Liver (tissue), 9 donors: Measurements from ENCODE around the gene SENP7. TPM values are rescaled to one million over a fixed set of nuclear protein-coding genes. Genes with fewer than 3 reads are reported as not detected.

Experiments used
- DNase-seq: peaks from one replicate; pipeline ENCODE4 v3.0.0-alpha.2; 2017; ENCODE audit warnings: low spot score
- H3K27ac ChIP-seq, 2 donors: one replicate each; pipeline ENCODE4 v1.7.0; 2013; ENCODE audit warnings: inconsistent platforms in 2 of 2, low read length in 2 of 2, control low read depth in 1 of 2, low read depth in 1 of 2, mild to moderate bottlenecking in 1 of 2
- H3K27me3 ChIP-seq, 4 donors: one replicate each; pipeline versions ENCODE4 v1.6.1 to v1.7.0; 2013; ENCODE audit warnings: low read length in 3 of 4, inconsistent platforms in 1 of 4, mild to moderate bottlenecking in 1 of 4, moderate library complexity in 1 of 4; ENCODE audit not compliant: control insufficient read depth in 4 of 4, insufficient read depth in 4 of 4
- H3K36me3 ChIP-seq, 4 donors: one replicate each; pipeline versions ENCODE4 v1.6.1 to v1.7.0; 2013; ENCODE audit warnings: low read length in 3 of 4, mild to moderate bottlenecking in 3 of 4, low read depth in 1 of 4, moderate library complexity in 1 of 4; ENCODE audit not compliant: control insufficient read depth in 4 of 4, insufficient read depth in 3 of 4
- H3K4me1 ChIP-seq, 4 donors: one replicate each; pipeline versions ENCODE4 v1.6.1 to v1.7.0; 2013; ENCODE audit warnings: low read length in 3 of 4, mild to moderate bottlenecking in 3 of 4, moderate library complexity in 1 of 4; ENCODE audit not compliant: control insufficient read depth in 4 of 4, insufficient read depth in 4 of 4
- H3K4me3 ChIP-seq, 3 donors: one replicate each; pipeline versions ENCODE4 v1.6.1 to v1.7.0; 2013; ENCODE audit warnings: low read length in 3 of 3, control low read depth in 1 of 3, low read depth in 1 of 3, mild to moderate bottlenecking in 1 of 3
- H3K9ac ChIP-seq, 2 donors: one replicate each; pipeline ENCODE4 v1.7.0; 2013; ENCODE audit warnings: low read length in 2 of 2, mild to moderate bottlenecking in 2 of 2, moderate library complexity in 2 of 2, control low read depth in 1 of 2, low read depth in 1 of 2
- H3K9me3 ChIP-seq, 4 donors: one replicate each; pipeline versions ENCODE4 v1.6.1 to v1.7.0; 2013; ENCODE audit warnings: low read length in 3 of 4; ENCODE audit not compliant: control insufficient read depth in 4 of 4
- ATF3 ChIP-seq: IDR thresholded peaks from 2 replicates; pipeline ENCODE4 v1.6.1; 2016; ENCODE audit warnings: antibody characterized with exemption
- CTCF ChIP-seq: fragments of 150-350 bp; IDR thresholded peaks from 2 replicates; pipeline ENCODE4 v1.5.1; 2017; ENCODE audit warnings: improper control_type of control experiment, low read depth, low read length; ENCODE audit not compliant: missing input control
- EGR1 ChIP-seq, 2 donors: IDR thresholded peaks; 2 replicates each; pipeline ENCODE4 v1.6.1; 2016 to 2018; ENCODE audit warnings: antibody characterized with exemption in 2 of 2, low read depth in 2 of 2
- FOXA1 ChIP-seq: IDR thresholded peaks from 2 replicates; pipeline ENCODE4 v1.6.1; 2016; ENCODE audit warnings: antibody characterized with exemption
- FOXA2 ChIP-seq: IDR thresholded peaks from 2 replicates; pipeline ENCODE4 v1.6.1; 2016; ENCODE audit warnings: antibody characterized with exemption
- GABPA ChIP-seq, 2 donors: IDR thresholded peaks in 1 of 2; conservative IDR thresholded peaks in 1 of 2; 2 replicates each; pipeline ENCODE4 v1.6.1; 2016; ENCODE audit warnings: antibody characterized with exemption in 2 of 2, mild to moderate bottlenecking in 1 of 2, moderate library complexity in 1 of 2
- HNF4A ChIP-seq, 2 donors: conservative IDR thresholded peaks; 2 replicates each; pipeline ENCODE4 v1.6.1; 2016; ENCODE audit warnings: antibody characterized with exemption in 2 of 2, mild to moderate bottlenecking in 2 of 2
- JUND ChIP-seq, 2 donors: IDR thresholded peaks; 2 replicates each; pipeline ENCODE4 v1.6.1; 2016; ENCODE audit warnings: antibody characterized with exemption in 2 of 2
- MAX ChIP-seq: IDR thresholded peaks from 2 replicates; pipeline ENCODE4 v1.6.1; 2016; ENCODE audit warnings: antibody characterized with exemption
- NR2F2 ChIP-seq: IDR thresholded peaks from 2 replicates; pipeline ENCODE4 v1.6.1; 2016; ENCODE audit warnings: antibody characterized with exemption
- RAD21 ChIP-seq, 2 donors: IDR thresholded peaks; 2 replicates each; pipeline ENCODE4 v1.6.1; 2016; ENCODE audit warnings: antibody characterized with exemption in 2 of 2, mild to moderate bottlenecking in 2 of 2
- REST ChIP-seq: IDR thresholded peaks from 2 replicates; pipeline ENCODE4 v1.6.1; 2016; ENCODE audit warnings: antibody characterized with exemption, mild to moderate bottlenecking
- RXRA ChIP-seq, 2 donors: IDR thresholded peaks; 2 replicates each; pipeline ENCODE4 v1.6.1; 2017 to 2018; ENCODE audit warnings: antibody characterized with exemption in 2 of 2, mild to moderate bottlenecking in 1 of 2
- SP1 ChIP-seq: IDR thresholded peaks from 2 replicates; pipeline ENCODE4 v1.6.1; 2018; ENCODE audit warnings: antibody characterized with exemption, mild to moderate bottlenecking
- TAF1 ChIP-seq: conservative IDR thresholded peaks from 2 replicates; pipeline ENCODE4 v1.6.1; 2016; ENCODE audit warnings: antibody characterized with exemption, mild to moderate bottlenecking
- YY1 ChIP-seq: IDR thresholded peaks from 2 replicates; pipeline ENCODE4 v1.6.1; 2016; ENCODE audit warnings: antibody characterized with exemption, mild to moderate bottlenecking
- ZBTB33 ChIP-seq: IDR thresholded peaks from 2 replicates; pipeline ENCODE4 v1.6.1; 2016; ENCODE audit warnings: antibody characterized with exemption
- whole genome bisulfite sequencing: extraction: QIAGEN DNeasy Blood & Tissue Kit; methylation state at CpG from one replicate; pipeline ENCODE4 v1.1.7; 2013; 5-methylcytosine and 5-hydroxymethylcytosine counted together
- polyA plus RNA-seq, 2 donors: library from polyadenylated mRNA; stranded (reverse) in 1 of 2; unstranded in 1 of 2; fragments of 200-250 nt in 1 of 2; fragments of >200 nt in 1 of 2; fragmentation: Nextera tagmentation in 1 of 2; extraction: Ambion mirVana in 1 of 2; gene quantifications; one replicate each; pipeline versions ENCODE4 v1.2.1 to v1.2.3, GENCODE V29; 2013 to 2015
- total RNA-seq, 2 donors: library from RNA; depleted of rRNA; stranded (reverse); fragments of >200 nt; gene quantifications; one replicate each; pipeline ENCODE4 v1.2.3, GENCODE V29; 2014
- donor health status: healthy.
- donor health status: healthy.
- donor health status: healthy.
- donor health status: healthy.
- donor health status: healthy.

Gene SENP7
- total and polyA plus RNA-seq, 4 donors = 1.9 to 18.5 (median 6.8) TPM

GRCh38 chr3:101513419-101513986 lies 491 bp upstream of the SENP7 start (continued):
- TF ChIP-seq REST = no peak
- no peak for TF ChIP-seq ATF3
- TF ChIP-seq MAX = no peak
- TF ChIP-seq FOXA1 = no peak

GRCh38 chr3:101512396-101512645 lies 691 bp downstream of the SENP7 start:
- TF ChIP-seq REST = no peak
- no peak for TF ChIP-seq RXRA (IDR thresholded peaks at IDR 0.05)
- TF ChIP-seq HNF4A (conservative IDR thresholded peaks at IDR 0.05) = no peak
- no peak for TF ChIP-seq ZBTB33
- no peak for TF ChIP-seq FOXA1
- no peak for TF ChIP-seq MAX
- no peak for TF ChIP-seq NR2F2
- TF ChIP-seq TAF1 = no peak
- no peak for TF ChIP-seq SP1
- no peak for TF ChIP-seq YY1
- no peak for TF ChIP-seq FOXA2
- TF ChIP-seq CTCF = no peak
- no peak for TF ChIP-seq GABPA (IDR thresholded peaks at IDR 0.05 in 1 of 2, conservative IDR thresholded peaks at IDR 0.05 in 1 of 2)
- TF ChIP-seq RAD21 (IDR thresholded peaks at IDR 0.05) = no peak
- TF ChIP-seq ATF3 = no peak
- no peak for TF ChIP-seq EGR1 (IDR thresholded peaks at IDR 0.05; ENCODE audit: low read depth in 2 of 2)
- no peak for TF ChIP-seq JUND (IDR thresholded peaks at IDR 0.05)
- no peak for DNase-seq
- Histone ChIP-seq H3K4me3 (peak overlapping the region; percentile 76 to 96 (median 85)), H3K27me3 (no peaks in the 10 kb centered on the region), H3K9ac (peak overlapping the region; percentile 67 to 90), H3K4me1 (peaks cover 0 to 8% (median 3%) of the 10 kb centered on the region in 4 donors), H3K27ac (peak overlapping the region; percentile 88 to 97), H3K36me3 (no peaks in the 10 kb centered on the region), H3K9me3 (no peaks in the 10 kb centered on the region)
- 1% methylated on average over 9 of the region's 9 CpGs for WGBS
